HG03108 (cell line): ENCODE results near the gene CEP20.
"Not testable (repeated sequence)": the region's sequence is repeated elsewhere in the genome, so short reads cannot be mapped to it uniquely, and the experiment has no call there.

ENCODE experiments used
- ATAC-seq: cut with Tn5 transposase; IDR thresholded peaks from one replicate; pipeline ENCODE4 v1.9.1; 2021; ENCODE audit warnings: moderate library complexity; ENCODE audit not compliant: unreplicated experiment

Gene CEP20, protein sequence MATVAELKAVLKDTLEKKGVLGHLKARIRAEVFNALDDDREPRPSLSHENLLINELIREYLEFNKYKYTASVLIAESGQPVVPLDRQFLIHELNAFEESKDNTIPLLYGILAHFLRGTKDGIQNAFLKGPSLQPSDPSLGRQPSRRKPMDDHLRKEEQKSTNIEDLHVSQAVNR

DNA sequence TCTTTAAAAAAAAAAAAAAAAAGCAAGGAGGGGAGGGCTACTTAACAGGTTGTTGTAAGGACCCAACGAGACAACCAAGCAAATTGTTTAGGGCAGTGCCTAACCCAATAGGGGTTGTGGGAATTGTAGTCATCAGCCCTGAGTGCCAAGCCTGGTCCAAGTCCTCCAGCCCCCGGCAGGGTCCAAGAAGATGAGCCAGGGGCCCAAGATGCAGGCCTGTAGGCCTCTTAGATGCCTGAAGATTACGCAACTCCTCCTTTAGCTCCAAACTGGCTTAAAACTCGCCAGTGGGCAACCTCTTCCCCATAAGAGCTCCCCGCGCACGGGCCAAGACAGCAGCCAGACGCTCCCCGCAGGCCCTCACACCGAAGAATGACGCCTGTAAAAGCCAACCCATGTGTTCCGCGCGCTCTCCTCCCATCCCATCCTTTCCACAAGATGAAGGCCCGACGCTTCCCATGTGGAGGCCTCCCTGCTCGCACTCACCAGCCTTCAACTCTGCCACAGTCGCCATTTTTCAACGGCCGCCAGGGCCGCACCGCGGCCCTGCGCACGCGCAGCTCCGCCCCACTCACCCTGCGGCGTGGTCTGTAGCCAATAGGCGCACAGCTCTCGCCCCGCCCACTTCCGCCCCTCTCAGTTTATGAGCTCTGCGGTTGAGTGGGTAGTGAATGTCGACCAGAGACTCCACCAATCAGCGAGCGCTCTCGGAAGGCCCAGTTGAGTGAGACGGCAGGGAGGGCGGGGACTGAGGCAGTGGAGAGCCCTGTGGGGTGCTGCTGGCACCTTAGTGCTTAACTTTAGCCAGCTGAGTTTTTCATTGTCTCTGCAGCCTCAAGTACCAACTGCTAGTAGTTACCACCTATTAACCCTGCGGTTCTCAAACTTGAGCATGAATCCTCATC, at the start of gene CEP20:
TSS of gene CEP20 (minus strand) at position 532 of the 905 bp plus-strand sequence. CDS start at position 514, 18 bp downstream.
- ATAC-seq, result peak; percentile 98

GRCh38 chr16:15936809-15937208, 48.4 kb upstream of the CEP20 start:
- not testable (repeated sequence) for ATAC-seq

GRCh38 chr16:15934991-15935390, 46.6 kb upstream of the CEP20 start:
- no peak for ATAC-seq

DNA sequence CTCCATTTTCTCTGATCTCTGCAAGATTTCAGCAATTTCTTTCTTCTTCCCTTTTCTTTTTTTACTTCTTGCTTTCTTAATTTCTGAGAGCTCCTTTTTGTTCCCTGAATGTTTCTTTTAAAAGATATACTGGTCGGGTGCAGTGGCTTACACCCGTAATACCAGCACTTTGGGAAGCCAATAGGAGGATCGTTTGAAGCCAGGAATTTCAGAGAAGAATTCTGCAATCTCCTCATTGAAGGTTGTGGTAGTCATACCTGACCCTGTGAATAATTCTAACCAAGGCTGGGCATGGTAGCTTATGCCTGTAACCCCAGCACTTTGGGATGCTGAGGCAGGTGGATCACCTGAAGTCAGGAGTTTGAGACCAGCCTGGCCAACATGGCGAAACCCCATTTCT, 45.4 kb upstream of the CEP20 start:
- ATAC-seq, result no peak

GRCh38 chr16:15932939-15933338, 44.5 kb upstream of the CEP20 start:
- ATAC-seq, result no peak

GRCh38 chr16:15928261-15929104, 40.1 kb upstream of the CEP20 start:
- no peak for ATAC-seq

GRCh38 chr16:15925631-15926030, 37.2 kb upstream of the CEP20 start:
- no peak for ATAC-seq

DNA sequence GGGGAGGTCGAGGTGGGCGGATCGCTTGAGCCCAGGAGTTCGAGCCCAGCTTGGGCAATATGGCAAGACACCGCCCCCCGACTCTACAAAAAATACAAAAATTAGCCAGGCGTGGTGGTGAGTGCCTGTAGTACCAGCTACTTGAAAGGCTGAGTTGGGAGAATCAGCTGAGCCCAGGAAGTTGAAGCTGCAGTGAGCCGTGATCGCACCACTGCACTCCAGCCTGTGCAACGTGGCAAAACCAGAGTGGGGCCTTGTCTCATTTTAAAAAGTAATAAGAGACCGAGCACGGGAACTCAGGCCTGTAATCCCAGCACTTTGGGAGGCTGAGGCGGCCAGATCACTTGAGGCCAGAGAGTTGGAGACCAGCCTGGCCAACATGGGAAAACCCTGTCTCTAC, 36.6 kb upstream of the CEP20 start:
- ATAC-seq, result no peak

DNA sequence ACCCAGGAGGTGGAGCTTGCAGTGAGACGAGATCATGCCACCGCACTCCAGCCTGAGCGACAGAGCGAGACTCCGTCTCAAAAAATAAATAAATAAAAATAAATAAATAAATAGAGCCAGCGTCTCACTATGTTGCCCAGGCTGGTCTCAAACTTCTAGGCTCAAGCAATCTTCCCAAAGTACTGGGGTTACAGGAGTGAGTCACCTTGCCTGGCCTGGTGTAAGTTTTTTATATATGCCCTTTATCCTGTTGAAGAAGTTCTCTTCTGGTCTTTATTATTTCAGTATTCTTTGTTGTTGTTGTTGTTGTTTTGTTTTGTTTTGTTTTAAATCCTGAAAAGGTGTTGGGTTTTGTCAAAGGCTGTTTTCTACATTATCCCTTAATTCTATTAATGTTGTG, 30.9 kb upstream of the CEP20 start:
- ATAC-seq, result no peak

GRCh38 chr16:15918314-15918713, 29.9 kb upstream of the CEP20 start:
- not testable (repeated sequence) for ATAC-seq

DNA sequence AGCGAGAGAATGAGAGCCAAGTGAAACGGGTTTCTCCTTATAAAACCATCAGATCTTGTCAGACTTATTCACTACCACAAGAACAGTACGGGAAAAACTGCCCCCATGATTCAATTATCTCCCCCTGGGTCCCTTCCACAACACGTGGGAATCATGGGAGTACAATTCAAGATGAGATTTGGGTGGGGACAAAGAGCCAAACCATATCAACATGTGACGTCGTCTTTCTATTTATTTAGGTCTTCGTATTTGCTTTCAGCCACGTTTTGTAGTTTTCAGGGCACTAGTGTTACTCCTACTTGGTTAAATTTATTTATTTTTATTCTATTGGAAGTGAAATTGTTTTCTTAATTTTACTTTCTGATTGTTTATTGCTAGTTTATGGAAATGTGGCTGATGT, 27.9 kb upstream of the CEP20 start:
- ATAC-seq, result no peak

DNA sequence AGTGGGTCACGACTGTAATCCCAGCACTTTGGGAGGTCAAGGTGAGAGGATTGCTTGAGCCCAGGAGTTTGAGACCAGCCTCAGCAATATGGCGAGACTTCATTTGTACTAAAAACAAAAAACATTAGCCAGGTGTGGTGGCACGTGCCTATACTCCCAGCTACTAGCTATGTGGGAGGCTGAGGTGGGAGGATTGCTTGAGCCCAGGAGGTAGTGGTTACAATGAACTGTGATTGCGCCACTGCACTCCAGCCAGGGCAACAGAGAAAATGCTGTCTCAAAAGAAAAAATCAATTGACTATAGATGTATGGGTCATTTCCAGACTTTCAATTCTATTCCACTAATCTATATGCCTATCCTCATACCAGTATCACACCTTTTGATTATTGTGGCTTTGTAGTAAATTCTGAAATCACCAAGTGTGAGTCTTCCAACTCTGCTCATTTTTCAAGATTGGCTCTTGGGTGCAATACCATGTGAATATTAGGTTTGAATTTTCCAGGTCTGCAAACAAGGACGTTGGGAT, 27.2 kb upstream of the CEP20 start:
- ATAC-seq, result no peak

DNA sequence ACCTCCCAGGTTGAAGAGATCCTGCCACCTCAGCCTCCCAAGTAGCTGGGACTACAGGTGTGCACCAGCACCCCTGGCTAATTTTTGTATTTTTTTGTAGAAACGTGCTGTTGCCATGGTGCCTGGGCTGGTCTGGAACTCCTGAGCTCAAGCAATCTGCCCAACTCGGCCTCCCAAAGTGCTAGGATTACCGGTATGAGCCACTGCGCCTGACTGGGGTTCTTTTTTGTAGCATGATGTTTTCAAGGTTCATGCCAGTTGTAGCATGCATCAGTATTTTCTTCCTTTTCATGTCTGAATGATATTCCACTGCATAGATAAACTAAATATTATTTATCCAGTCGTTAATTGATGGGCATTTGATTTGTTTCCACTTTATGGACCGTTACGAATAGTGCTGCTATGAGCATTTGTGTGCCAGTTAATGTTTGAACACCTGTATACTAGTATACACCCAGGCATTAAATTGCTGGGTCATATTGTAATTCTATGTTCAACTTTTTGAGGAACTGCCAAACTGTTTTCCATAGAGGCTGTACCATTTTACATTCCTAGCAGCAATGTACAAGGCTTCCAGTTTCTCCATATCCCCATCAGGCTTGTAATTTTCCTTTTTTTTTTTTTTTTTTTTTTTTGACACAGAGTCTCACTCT, 24.8 kb upstream of the CEP20 start:
- no peak for ATAC-seq

- ATAC-seq, result no peak
These were observed 22.8 kb upstream of the CEP20 start for GRCh38 chr16:15911198-15911597.

GRCh38 chr16:15907863-15908478, 19.6 kb upstream of the CEP20 start:
- ATAC-seq, result peak; percentile 83

GRCh38 chr16:15906439-15906838, 18.0 kb upstream of the CEP20 start:
- ATAC-seq, result no peak

- ATAC-seq, result no peak
These were observed 15.6 kb upstream of the CEP20 start for GRCh38 chr16:15903960-15904359.

DNA sequence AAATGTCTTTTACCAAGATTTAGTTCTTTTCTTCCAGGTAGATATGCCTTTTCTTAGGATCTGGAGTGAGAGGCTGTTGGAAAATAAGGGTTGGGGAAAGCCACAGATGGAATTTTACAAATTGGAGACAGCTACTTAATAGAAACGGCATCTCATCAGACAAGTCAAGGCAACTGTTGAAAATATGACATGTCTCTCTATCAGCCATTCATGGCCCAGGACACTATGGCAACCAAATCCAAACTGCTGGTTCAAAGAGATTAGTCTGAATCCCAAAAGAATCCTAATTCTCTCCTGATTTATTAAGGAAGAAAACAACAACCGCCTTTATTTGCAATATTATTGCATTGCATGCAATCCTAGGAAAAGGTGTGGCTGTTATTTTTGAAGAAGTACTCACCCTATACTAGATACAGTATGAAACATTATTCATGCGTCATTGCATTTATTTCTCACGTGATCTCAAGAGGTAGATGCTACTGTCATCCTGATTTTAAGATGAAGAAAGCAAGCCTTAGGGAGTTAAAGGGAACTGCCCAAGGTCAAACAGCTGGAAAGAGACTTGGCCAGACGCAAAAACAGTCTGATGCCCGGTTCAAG, 12.6 kb upstream of the CEP20 start:
- no peak for ATAC-seq

- ATAC-seq, result no peak
These were observed 12.0 kb upstream of the CEP20 start for GRCh38 chr16:15900357-15900756.

GRCh38 chr16:15899538-15900100, 11.2 kb upstream of the CEP20 start:
- ATAC-seq, result no peak
